Gastrocnemius medialis (tissue), 4 donors: ENCODE data around the gene IFFO2. TPM values are rescaled to one million over a fixed set of nuclear protein-coding genes. Genes with fewer than 3 reads are reported as not detected.

Experiments used
- ATAC-seq, 2 donors: fragments of 150-250 bp; one replicate each; pipeline ENCODE4 v1.9.1; 2016
- DNase-seq, 2 donors: peaks; one replicate each; pipeline ENCODE4 v3.0.0-alpha.2; 2019
- H3K27ac ChIP-seq, 4 donors: fragments of 200-600 bp; sonication (generic); 1 replicate in 1 of 4; 2 replicates in 3 of 4; pipeline ENCODE4 v1.5.1; 2016 to 2018; ENCODE audit warnings: mild to moderate bottlenecking in 2 of 4, moderate library complexity in 1 of 4
- H3K27me3 ChIP-seq, 3 donors: fragments of 200-600 bp; sonication (generic) in 2 of 3; 1 replicate in 1 of 3; 2 replicates in 2 of 3; pipeline versions ENCODE4 v1.5.1 to v1.6.0; 2016 to 2019; ENCODE audit warnings: mild to moderate bottlenecking in 1 of 3, moderate library complexity in 1 of 3
- H3K36me3 ChIP-seq, 2 donors: fragments of 200-600 bp; sonication (generic) in 1 of 2; one replicate each; pipeline ENCODE4 v1.5.1; 2017 to 2018
- H3K4me1 ChIP-seq, 2 donors: fragments of 200-600 bp; sonication (generic) in 1 of 2; one replicate each; pipeline ENCODE4 v1.5.1; 2016 to 2017; ENCODE audit warnings: mild to moderate bottlenecking in 2 of 2
- H3K4me3 ChIP-seq, 4 donors: fragments of 200-600 bp; sonication (generic) in 3 of 4; 1 replicate in 1 of 4; 2 replicates in 3 of 4; pipeline ENCODE4 v1.5.1; 2016 to 2019; ENCODE audit warnings: mild to moderate bottlenecking in 2 of 4
- H3K9me3 ChIP-seq, 3 donors: fragments of 200-600 bp; sonication (generic) in 2 of 3; 1 replicate in 1 of 3; 2 replicates in 2 of 3; pipeline ENCODE4 v1.5.1; 2016 to 2019
- CTCF ChIP-seq, 5 experiments: fragments of 450-650 bp in 3 of 5; fragments of 200-600 bp in 2 of 5; sonication (generic) in 2 of 5; IDR thresholded peaks in 4 of 5; conservative IDR thresholded peaks in 1 of 5; 1 replicate in 4 of 5; 2 replicates in 1 of 5; pipeline ENCODE4 v1.5.1; 2016 to 2019; ENCODE audit warnings: antibody characterized with exemption in 5 of 5, mild to moderate bottlenecking in 3 of 5, moderate library complexity in 3 of 5
- POLR2A ChIP-seq, 2 donors: fragments of 450-650 bp; IDR thresholded peaks; one replicate each; pipeline ENCODE4 v1.6.1; 2017; ENCODE audit warnings: antibody characterized with exemption in 2 of 2, mild to moderate bottlenecking in 2 of 2, moderate library complexity in 2 of 2
- in situ Hi-C, 4 donors: fragments of 200-750 bp; cut with MboI; loops; one replicate each; pipeline versions ENCODE4 v1.15.0 to v1.8.0; 2017; ENCODE audit warnings: low sequenced_read_pairs in 4 of 4
- intact Hi-C: fragments of 100-400 bp; cut with DNase I; formaldehyde crosslinking; loops from one replicate; pipeline ENCODE4 v1.15.1; 2023; ENCODE audit warnings: low total_unique reads
- total RNA-seq, 4 donors: library from RNA; depleted of rRNA; stranded (reverse); fragments of >200 nt; gene quantifications; one replicate each; pipeline versions ENCODE4 v1.1.0 to v1.2.3, GENCODE V29; 2016

IFFO2 gene
- total RNA-seq, 4 donors from 2014 or later: 2.1 to 16.3 (median 5.7) TPM

- ATAC-seq: no peak
- intact Hi-C loops (no loop called here), in situ Hi-C loops (no loop called here)
- TF ChIP-seq POLR2A (IDR thresholded peaks at IDR 0.05) (no peak), CTCF (IDR thresholded peaks at IDR 0.05 in 4 of 5, conservative IDR thresholded peaks at IDR 0.05 in 1 of 5) (no peak)
- no peaks in the 10 kb centered on the region for H3K9me3 ChIP-seq
- no peak for DNase-seq
- no peaks in the 10 kb centered on the region for H3K36me3 ChIP-seq
- H3K27me3 ChIP-seq: no peaks in the 10 kb centered on the region
- H3K4me3 ChIP-seq: no peak overlapping the region
- peak overlapping the region in 3 of 4 donors; percentile 28 to 54 (median 44) for H3K27ac ChIP-seq
- peaks cover 39 to 64% of the 10 kb centered on the region in 2 donors for H3K4me1 ChIP-seq
These were observed 14.1 kb downstream of the IFFO2 start for GRCh38 chr1:18942340-18942739.

GRCh38 chr1:18941221-18942141, 15.0 kb downstream of the IFFO2 start:
- ATAC-seq: peak in 1 of 2 donors; percentile 43
- in situ Hi-C loops: no loop called here
- peak overlapping the region; percentile 19 to 54 (median 36) for H3K27ac ChIP-seq
- H3K36me3 ChIP-seq: no peaks in the 10 kb centered on the region
- H3K27me3 ChIP-seq: no peaks in the 10 kb centered on the region
- no peak for DNase-seq
- H3K9me3 ChIP-seq: no peaks in the 10 kb centered on the region
- H3K4me3 ChIP-seq: no peak overlapping the region
- peaks cover 39 to 55% of the 10 kb centered on the region in 2 donors for H3K4me1 ChIP-seq
- no peak for TF ChIP-seq CTCF (IDR thresholded peaks at IDR 0.05 in 4 of 5, conservative IDR thresholded peaks at IDR 0.05 in 1 of 5)
- TF ChIP-seq POLR2A (IDR thresholded peaks at IDR 0.05): no peak
- intact Hi-C loops: no loop called here

- no peaks in the 10 kb centered on the region for H3K36me3 ChIP-seq
These were observed 16.0 kb downstream of the IFFO2 start for GRCh38 chr1:18940303-18941020.

More at GRCh38 chr1:18940303-18941020, 16.0 kb downstream of the IFFO2 start:
- ATAC-seq: no peak
- TF ChIP-seq CTCF (IDR thresholded peaks at IDR 0.05 in 4 of 5, conservative IDR thresholded peaks at IDR 0.05 in 1 of 5) (no peak), POLR2A (IDR thresholded peaks at IDR 0.05) (no peak)
- in situ Hi-C loops: no loop called here
- no peak for DNase-seq
- Histone ChIP-seq H3K4me3 (no peak overlapping the region), H3K27ac (no peak overlapping the region), H3K27me3 (no peaks in the 10 kb centered on the region), H3K9me3 (no peaks in the 10 kb centered on the region), H3K4me1 (peaks cover 36 to 47% of the 10 kb centered on the region in 2 donors)
- intact Hi-C loops: no loop called here
